Stimulated activated CD8-positive, alpha-beta memory T cell treated with anti-CD3 and anti-CD28 coated beads, Interleukin-15, amount 100 ng/mL, for 48 hours (primary cell): ENCODE results near the gene OR2M5.

ENCODE experiments used
- DNase-seq, 2 donors: peaks; one replicate each; pipeline ENCODE4 v3.0.0-alpha.2; 2020; ENCODE audit warnings: low read depth in 2 of 2

The OR2M5 gene, protein sequence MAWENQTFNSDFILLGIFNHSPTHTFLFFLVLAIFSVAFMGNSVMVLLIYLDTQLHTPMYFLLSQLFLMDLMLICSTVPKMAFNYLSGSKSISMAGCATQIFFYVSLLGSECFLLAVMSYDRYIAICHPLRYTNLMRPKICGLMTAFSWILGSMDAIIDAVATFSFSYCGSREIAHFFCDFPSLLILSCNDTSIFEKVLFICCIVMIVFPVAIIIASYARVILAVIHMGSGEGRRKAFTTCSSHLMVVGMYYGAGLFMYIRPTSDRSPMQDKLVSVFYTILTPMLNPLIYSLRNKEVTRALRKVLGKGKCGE

DNA sequence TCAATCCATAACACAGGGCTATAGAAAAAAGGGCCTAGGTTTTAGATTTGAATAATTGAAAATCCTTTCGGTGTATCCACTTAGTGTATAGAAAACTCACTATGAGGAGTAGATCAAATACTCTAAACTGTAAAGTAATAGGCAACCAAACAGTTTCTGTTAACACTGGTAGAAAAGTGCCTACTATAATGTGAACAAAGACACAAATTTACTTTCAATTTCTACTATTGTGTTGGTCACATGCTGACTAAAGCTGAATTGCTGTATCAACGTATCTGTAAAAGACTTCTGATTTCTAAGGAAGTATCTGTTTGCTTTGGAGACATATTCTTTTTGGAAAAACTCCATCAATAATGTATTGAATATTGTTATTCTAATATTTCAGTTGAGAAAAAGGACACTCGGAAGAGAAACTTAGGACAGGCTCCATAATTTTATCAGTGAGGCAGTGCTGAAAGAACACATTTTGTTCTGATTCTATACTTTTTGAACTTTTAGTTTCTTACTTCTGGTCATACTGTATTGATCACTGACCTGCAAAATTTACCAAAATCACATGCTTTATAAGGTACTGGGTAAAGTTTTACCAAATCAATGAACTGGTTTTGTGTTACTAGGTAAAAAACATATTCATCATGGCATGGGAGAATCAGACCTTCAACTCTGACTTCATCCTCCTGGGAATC is at the start of gene OR2M5:
TSS of gene OR2M5 (plus strand) at position 636 of the 686 bp plus-strand sequence. CDS start at position 636, 0 bp downstream.
- no peak for DNase-seq

DNA sequence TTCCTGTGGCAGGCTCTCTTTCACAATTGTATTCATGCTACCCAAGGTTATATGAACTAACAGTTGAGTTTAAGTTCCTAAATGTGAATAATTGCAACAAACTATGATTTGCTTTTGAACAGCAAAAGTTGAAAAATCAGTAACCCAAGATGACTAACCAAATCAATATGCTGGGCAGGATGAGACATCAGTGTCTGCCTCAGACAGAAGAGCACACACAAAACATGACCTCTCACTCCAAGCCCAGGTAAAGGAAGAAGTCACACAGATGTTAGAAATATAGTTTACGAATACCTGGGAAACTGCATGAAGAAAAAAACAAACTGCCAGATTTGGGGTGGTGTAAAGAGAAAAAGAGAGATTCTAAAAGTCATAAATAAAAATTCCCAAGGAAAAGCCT is 46.4 kb upstream of the OR2M5 start:
- no peak for DNase-seq

DNA sequence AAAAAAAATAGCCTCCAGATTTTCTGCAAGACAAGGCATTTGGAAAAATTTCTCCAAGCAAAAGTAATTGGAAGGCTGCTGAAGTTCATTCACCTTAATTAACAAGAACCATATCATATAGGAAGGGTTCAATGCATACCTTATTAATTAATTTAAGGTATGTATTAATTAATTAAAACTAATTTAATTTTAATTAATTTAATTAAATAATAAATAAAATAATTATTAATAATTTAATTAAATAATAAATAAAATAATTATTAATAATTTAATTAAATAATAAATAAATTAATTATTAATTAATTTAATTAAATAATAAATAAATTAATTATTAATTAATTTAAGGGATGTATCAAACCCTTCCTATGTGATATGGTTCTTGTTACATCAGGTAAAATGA is 42.1 kb upstream of the OR2M5 start:
- no peak for DNase-seq

DNA sequence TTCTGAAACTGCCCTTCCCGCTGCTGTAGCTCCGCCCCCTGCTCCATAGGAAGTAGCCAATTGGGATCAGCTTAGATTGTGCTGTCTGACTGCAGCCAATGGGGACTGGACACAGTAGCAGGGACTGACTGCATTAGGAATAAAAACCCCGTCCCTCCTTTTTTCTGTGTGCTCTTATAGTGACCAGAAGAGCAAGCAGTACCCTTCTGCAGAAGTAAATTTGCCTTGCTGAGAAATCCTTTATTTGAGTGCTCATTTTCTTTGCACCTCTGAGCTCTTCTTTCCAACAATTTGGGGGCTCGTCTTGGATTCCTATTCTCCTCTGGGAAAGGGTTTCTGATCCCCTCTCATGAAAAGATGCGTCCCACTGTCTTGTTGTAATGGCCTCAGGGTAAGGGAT is 33.8 kb upstream of the OR2M5 start:
- no peak for DNase-seq

DNA sequence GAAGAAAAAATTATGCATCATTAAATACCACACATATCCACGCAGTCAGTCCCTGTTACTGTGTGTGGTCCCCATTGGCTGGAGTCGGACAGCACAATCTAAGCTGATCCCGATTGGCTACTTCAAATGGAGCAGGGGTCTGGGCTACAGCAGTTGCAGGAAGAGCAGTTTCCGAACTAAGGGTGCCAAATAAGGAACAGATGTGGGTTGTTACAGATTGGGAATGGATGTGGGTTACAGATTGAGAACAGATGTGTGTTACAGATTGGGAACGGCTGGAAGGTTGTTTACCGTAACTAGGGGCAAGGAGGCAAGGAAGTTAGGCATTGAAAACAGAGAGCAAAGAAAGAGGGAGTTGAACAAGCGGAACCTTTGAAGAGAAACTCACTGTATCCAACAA is 30.1 kb upstream of the OR2M5 start:
- no peak for DNase-seq

DNA sequence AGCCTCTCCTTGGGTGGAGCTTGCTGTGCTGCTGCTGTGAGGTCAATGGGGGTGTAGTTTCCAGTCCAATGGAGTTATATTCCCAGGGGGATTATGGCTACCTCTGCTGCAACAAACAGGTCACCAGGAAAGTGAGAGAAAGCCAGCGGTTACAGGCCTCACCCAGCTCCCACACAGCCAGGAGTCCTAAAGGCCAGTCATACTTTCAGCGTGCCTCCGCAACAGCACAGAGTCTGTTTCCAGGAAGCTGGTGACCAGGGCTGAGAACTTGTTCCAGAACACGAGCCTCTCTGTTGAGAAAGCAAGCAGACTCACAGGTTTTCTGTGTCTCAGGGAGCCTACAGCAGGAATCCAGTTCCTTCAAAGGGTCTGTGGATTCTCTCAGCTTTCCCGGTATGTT is 17.3 kb upstream of the OR2M5 start:
- no peak for DNase-seq

DNA sequence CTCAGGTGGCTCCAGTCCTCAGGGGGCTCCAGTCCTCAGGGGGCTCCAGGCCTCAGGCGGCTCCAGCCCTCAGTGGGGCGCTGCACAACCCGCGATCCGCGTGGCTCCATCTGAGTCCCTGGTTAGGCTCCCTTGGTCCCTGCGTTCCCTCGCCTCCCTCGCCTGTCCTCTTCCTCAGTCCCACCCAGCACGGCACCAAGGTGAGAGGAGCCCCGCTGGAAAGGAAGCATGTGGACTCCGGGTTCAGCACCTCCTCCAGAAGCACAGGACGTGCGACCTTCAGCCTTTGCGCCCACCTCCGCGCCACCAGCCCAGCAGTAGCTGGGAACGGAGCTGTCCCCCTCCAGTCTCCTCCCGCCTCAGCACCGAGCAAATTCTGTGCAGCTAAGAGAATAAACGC is 8.1 kb upstream of the OR2M5 start:
- DNase-seq = no peak

DNA sequence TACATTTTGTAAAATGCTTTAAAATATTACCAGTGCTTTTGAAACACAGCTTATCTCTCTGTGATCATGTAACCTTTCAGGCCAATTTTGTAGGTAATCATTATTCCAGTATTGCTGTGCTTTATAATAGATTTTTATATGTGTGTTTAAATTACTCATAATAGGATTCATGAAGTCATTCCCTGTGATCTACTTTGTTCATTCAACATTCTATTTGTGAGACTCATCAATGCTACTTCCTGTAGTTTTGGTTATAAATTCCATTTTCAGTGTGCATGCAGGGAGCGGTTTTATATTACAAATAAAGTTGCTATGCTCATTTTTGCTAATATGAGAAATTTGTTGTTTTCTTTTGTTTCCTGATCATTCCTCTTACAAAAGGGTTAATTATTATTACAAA is 4.1 kb upstream of the OR2M5 start:
- no peak for DNase-seq

DNA sequence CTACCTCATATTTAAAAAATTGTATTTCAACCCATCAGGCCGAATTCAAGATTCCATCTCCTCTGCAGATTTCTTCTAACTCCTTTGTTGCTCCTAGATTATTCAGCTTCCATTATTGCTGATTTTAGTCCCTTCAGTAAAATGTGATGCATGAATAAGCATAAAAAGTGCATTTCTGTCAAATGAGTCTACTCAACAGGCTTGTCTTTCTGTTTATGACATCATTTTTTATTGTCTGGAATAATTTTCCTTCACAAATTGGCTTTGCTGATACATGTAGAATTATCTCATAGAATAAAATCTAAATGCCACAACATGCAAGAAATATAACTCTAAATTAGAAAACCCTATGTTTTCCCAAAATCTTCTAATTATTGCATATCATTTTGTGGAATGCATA is 1.6 kb upstream of the OR2M5 start:
- DNase-seq = no peak

DNA sequence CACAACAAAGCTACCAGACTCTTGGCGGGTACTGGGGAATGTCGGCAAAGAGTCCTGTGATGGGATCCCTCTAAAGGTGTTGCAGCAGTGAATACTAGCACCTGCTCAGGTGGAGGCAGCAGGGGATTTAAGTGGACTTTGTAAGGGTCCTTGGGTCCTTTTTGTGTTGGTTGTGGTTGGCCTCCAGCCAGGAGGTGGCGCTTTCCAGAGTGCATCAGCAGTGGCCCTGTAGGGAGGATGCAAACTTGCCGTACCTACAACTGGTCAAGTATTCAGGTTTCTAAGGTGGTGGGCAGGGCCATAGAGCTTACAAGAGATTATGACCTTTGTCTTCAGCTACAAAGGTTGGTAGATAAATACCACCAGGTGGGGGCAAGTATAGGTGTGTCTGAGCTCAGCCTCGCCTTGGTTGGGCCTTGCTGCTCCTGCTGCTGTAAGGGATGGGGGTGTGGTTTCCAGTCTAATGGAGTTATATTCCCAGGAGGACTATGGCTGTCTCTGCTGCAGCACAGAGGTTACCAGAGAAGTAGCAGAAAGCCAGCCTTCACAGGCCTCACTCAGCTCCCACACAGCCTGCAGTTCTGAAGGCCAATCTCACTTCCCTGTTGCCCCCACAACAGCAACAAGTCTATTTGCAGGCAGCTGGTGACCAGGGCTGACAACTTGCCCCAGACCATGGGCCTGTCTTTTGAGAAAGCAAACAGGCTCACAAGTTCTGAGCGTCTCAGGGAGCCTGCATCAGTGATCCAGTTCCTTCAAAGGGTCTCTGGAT is 7.3 kb downstream of the OR2M5 start:
- DNase-seq = no peak

DNA sequence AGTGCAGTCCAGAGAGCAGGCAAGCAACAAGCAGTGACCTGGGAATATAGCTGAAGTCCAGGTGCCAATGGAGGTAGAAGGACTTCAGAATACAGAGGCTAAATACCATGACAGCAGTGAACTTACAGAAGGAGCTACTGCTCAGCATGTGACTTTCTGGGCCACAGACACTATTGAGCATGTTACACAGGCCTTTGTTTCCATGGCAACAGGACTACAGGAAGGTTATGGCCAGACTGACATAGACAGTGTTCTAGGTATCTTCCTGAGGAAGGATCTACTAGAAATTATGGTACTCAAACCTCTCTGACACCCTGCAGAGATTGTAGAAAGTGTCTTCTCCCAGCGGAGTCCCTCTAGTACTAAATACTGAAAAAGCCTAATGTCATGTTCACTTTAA is 11.0 kb downstream of the OR2M5 start:
- DNase-seq = no peak

DNA sequence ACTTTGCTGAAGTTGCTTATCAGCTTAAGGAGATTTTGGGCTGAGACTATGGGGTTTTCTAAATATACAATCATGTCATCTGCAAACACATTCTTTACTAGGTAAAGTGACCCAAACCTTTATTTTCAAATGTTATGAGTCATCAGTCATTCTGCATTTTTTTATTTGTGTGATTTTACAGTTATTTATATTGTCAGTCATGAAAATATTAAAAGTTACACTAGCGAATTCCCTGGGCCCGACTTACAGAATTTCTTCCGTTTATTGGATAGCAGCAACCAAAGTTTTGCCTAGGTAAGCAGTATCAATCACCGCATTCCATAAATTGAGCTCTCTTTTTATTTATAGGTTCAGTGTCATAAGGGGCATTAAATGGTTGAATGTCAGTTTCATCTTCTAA is 13.8 kb downstream of the OR2M5 start:
- no peak for DNase-seq

DNA sequence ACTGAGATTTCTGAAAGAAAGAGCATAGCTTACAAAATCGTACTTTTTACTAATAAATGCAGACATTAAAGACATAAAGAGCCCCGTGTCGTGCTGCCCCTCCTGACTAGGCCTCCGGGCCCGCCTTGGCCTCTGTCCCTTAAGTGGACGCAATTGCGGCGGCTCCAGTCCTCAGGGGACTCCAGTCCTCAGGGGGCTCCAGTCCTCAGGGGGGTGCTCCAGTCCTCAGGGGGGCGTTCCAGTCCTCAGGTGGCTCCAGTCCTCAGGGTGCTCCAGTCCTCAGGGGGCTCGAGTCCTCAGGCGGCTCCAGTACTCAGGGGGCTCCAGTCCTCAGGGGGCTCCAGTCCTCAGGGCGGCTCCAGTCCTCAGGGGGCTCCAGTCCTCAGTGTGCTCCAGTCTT is 19.1 kb downstream of the OR2M5 start:
- DNase-seq = no peak

DNA sequence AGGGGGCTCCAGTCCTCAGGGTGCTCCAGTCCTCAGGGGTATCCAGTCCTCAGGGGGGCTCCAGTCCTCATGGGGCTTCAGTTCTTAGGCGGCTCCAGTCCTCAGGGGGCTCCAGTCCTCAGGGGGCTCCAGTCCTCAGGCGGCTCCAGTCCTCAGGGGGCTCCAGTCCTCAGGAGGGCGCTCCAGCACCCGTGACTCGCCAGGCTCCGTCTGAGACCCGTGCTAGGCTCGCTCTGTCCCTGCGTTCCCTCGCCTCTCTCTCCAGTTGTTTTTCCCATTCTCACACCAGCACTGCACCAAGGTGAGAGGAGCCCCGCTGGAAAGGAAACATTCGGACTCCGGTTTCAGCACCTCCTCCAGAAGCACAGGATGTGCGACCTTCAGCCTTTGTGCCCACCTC is 20.2 kb downstream of the OR2M5 start:
- no peak for DNase-seq

DNA sequence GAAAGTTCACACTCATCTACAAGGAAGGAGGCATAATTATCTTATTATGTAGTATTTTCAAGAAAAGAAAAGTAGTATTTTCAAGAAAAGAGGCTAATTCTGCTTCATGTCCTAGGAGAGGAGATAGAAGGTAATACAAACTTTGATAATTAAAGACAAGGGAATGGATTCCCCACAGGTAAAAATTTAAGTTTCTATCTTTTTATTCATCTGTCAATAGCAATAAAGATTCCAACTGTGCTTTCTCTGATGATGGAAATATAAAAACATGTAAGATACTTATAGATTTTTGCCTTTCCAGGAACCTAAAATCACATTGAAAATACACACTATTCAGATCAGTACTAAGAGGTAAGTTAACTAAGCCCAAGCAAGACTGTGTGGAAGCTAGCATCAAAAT is 29.6 kb downstream of the OR2M5 start, which contains the start of gene OR2M2:
TSS of gene OR2M2 (plus strand) at position 301 of the 400 bp plus-strand sequence. CDS start 5,165 bp downstream, outside the sequence.
- no peak for DNase-seq

DNA sequence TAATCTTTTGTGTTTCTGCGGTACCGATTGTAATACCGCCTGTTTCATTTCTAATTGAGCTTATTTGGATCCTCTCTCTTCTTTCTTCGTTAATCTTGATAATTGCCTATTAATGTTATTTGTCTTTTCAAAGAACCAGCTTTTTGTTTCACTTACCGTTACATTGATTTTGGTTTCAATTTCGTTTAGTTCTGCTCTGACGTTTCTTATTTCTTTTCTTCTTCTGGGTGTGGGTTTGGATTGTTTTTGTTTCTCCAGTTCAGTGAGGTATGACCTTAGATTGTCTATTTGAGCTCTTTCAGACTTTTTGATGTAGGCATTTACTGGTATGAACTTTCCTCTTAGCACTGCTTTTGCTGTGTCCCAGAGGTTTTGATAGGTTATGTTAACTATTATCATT is 39.0 kb downstream of the OR2M5 start:
- no peak for DNase-seq

DNA sequence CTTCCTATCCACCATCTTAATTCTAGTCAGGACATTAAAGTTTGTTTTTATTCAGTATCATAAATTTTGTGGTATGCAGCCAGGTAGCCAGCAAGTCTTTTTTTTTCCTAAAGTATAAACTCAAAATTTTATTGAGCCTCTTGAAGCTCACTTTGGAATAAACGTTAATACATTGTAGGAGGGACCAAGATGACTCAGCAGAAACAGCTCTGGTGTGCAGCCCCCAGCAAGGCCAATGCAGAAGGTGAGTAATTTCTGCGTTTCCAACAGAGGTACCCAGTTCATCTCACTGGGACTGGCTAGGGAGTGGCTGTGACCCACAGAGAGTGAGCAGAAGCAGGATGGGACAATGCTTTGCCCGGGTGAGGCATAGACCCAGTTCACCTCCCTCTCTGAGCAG is 42.4 kb downstream of the OR2M5 start:
- no peak for DNase-seq

DNA sequence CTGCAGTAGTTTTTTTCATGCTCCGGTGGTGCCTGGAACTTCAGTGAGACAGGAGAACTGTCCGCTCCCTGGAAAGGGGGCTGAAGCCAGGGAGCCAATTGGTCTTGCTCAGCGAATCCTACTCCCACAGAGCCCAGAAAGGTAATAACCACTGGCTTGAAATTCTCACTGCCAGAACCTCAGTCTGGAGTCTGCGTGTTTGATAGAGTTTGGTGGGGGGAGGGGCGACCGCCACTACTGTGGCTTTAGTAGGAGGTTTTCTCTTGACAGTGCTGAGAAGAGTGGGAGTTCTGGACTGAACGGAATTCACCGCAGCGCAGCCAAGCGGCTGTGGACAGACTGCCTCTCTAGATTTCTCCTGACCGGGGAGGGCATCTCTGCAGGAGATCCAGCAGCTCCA is 44.1 kb downstream of the OR2M5 start:
- no peak for DNase-seq

DNA sequence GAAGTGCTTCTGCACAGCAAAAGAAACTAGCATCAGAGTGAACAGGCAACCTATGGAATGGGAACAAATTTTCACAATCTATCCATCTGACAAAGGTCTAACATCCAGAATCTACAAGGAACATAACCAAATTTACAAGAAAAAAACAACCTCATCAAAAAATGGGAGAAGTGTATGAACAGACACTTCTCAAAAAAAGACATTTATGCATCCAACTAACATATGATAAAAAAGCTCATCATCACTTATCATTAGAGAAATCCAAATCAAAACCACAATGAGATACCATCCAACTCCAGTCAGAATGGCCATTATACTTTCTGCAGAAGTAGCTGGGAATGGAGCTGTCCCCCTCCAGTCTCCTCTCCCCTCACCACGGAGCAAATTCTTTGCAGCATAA is 49.2 kb downstream of the OR2M5 start:
- DNase-seq = no peak
